GM19468 (cell line): ENCODE data around the gene C13orf46.
A peak's percentile ranks its signal among the peaks of the same experiment; 100 is the strongest.

Experiments used
- ATAC-seq: cut with Tn5 transposase; IDR thresholded peaks from one replicate; pipeline ENCODE4 v1.9.1; 2021; ENCODE audit warnings: mild to moderate bottlenecking, moderate library complexity, moderate number of reproducible peaks; ENCODE audit not compliant: unreplicated experiment; ENCODE audit errors: extremely low read depth

The C13orf46 gene

DNA sequence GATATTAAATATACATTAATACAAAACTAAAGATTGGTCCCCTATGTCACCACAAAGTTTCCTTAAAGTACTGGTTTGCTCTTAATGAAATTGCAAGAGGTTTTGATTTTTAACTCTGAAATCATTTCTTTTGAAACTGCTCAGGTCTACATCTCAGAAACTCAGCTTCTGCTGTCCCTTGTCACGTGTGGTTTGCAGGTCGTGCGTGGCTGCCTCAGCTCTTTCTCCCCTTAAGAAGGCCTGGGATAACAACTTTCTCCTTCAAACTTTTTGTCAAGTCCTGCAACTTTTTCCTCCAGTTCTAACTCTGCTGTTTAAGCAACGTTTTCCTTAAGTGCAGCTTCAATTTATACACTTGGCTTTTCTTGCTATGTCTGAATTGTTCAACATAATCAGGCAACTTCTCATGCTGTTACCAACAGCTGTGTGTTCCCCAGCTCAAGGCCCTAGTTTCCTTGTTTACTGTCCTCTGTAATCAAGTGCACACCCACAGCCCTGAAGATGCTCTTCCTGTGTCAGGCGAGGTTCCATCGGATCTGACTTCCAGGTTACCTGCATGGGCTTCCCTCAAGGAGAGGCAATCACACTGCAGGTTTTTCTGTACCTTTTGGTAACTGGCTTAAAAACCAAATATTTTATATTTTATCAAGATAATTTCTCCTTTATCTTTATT, 13.5 kb downstream of the C13orf46 start:
- no peak for ATAC-seq

DNA sequence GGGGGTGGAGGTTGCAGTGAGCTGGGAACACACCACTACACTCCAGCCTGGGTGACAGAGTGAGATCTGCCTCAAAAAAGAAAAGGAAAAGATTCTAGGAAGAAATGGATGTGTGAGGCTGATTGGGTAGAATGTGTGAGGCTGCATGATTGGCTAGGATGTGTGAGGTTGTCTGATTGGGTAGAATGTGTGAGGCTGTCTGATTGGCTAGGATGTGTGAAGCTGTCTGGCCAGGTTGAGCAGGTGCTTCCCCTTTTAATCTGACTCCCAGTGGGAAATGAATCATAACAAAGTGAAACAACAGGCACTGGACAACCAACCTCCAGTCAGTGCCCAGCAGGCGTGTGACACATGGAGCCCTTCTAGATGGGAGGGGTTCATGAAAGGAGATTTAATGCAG, 14.7 kb downstream of the C13orf46 start:
- no peak for ATAC-seq

- ATAC-seq = no peak
Observed at GRCh38 chr13:113958373-113958772, 15.5 kb downstream of the C13orf46 start.

DNA sequence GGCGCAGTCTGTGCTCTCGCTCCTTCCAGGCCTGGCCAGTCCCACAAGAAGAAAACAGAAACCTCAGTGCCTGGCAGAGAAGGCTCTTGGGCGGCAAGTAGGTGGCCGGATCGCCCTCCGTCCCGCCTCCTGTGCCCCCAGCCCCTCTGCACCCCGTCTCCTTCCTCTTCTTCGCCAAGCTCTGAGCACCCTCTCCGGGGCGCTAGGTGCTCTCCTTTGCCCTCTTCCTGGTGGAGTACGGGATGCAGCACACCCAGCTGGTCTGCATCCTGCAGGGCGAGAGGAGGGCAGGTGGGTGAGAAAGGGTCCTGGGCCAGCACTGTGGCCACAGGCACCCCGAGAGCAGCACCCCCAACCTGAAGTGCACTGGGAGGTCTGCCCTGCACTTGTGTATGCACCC, 17.3 kb downstream of the C13orf46 start:
- ATAC-seq = no peak

DNA sequence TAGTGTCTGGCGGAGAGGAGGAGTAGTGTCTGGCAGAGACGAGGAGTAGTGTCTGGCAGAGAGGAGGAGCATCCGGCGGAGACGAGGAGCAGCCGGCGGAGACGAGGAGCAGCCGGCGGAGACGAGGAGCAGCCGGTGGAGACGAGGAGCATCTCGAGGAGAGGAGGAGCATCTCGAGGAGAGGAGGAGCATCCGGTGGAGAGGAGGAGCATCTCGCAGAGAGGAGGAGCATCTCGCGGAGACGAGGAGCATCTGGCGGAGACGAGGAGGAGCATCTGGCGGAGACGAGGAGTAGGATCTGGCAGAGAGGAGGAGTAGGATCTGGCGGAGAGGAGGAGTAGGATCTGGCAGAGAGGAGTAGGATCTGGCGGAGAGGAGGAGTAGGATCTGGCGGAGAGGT, 18.2 kb downstream of the C13orf46 start:
- no peak for ATAC-seq

DNA sequence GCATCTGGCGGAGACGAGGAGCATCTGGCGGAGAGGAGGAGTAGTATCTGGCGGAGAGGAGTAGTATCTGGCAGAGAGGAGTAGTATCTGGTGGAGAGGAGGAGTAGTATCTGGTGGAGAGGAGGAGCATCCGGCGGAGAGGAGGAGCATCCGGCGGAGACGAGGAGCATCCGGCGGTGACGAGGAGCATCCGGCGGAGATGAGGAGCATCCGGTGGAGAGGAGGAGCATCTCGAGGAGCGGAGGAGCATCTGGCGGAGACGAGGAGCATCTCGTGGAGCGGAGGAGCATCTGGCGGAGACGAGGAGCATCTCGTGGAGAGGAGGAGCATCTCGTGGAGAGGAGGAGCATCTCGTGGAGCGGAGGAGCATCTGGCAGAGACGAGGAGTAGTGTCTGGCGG, 18.6 kb downstream of the C13orf46 start:
- no peak for ATAC-seq

GRCh38 chr13:113954046-113954835, 19.6 kb downstream of the C13orf46 start:
- ATAC-seq = no peak

GRCh38 chr13:113953561-113953960, 20.3 kb downstream of the C13orf46 start:
- ATAC-seq = no peak

DNA sequence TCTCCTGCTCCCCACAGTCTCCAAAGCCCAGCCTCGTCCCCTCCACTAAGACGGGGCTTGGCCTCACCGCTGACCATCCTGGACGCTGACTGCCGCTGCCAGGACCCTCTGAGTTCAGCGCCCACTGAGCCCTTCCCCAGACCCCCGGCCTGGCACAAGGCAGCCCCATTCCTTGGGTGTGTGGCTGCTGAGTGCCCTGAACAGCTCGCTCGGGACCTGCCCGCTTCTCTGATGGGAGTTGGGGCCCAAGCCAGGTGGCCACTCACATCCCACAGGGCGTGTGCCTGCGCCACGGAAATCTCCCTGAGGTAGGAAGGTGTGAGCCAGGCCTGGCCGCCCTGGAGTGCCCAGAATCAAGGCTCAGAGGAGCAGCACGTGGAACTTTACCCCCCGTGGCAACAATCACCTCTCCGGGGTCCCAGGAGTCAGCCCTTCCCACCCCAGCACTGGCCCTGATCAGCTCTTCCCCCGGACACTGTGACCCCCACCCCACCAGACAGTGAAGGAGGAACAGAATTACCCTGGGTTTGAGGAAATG, 20.8 kb downstream of the C13orf46 start:
- ATAC-seq = no peak

DNA sequence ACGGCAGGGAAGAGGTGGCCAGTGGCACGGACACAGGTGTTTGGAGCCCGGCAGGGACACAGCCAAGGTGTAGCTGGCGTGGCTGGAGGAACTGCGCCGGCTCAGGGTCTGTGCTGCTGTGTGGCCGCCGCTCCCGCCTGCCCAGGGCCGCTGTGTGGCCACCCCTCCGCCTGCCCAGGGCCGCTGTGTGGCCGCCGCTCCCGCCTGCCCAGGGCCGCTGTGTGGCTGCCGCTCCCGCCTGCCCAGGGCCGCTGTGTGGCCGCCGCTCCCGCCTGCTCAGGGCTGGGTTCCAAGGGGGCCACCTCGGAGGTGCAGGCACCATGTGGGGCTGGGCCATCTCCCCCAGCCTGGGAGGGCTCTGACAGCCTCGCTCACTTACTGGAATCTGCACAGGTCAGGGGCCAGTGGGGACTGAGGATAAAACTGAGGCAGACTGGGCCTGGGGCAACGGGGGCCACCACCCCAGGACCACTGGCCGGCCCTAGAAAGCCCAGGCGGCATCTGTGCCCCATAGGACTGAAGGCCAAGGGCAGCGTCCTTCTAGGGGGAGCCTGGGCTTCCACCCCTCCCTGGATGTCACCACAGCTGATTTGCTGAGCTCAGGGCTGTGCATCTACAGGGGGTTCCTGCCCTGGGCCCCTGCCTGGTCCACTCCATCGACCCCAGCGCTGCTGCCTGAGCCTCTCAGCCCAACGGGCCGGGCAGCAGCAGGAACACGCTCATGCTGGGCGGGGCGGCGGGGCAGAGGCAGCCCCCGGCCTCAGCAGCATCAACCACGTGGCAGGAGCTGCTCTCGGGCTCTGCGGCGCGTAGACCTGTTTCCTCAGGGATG, 21.5 kb downstream of the C13orf46 start:
- ATAC-seq = no peak

GRCh38 chr13:113951246-113951999, 22.5 kb downstream of the C13orf46 start:
- peak; percentile 68 for ATAC-seq

GRCh38 chr13:113950451-113951245, 23.2 kb downstream of the C13orf46 start:
- no peak for ATAC-seq

GRCh38 chr13:113949546-113949945, 24.3 kb downstream of the C13orf46 start:
- ATAC-seq = no peak

DNA sequence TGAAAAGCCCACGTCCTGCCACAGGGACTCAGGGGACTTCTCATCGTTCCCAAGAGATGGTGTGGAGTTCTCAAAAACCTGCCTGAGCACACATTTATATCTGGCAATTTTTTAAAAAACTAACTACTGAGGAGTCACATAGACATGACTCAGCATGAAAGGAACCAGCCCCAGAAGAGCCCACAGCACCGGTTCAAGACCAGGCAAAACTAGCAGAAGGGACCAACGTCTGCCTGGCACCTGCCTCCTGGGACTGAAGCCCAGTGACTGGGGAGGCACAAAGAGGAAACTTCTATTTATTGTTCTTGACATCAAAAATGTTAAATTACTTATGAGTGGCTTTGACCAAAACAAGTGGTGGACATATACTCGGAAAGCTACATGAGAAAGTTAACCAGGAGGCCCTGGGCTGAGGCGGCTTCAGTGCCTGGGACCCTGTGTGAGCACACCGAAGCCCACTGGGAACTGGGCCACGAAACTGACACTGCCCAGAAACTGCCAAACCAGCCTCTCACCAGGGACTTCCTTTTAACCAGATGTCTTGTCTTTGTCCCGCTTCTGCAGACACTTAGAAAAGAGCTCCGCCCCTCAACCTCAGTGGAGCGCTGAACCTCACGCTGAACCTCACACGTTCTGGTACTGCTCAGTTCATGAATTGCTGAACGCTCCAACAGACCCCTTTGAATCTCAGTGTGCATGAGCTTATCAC, 25.7 kb downstream of the C13orf46 start:
- no peak for ATAC-seq

- ATAC-seq = no peak
Observed at GRCh38 chr13:113947311-113948033, 26.4 kb downstream of the C13orf46 start.

DNA sequence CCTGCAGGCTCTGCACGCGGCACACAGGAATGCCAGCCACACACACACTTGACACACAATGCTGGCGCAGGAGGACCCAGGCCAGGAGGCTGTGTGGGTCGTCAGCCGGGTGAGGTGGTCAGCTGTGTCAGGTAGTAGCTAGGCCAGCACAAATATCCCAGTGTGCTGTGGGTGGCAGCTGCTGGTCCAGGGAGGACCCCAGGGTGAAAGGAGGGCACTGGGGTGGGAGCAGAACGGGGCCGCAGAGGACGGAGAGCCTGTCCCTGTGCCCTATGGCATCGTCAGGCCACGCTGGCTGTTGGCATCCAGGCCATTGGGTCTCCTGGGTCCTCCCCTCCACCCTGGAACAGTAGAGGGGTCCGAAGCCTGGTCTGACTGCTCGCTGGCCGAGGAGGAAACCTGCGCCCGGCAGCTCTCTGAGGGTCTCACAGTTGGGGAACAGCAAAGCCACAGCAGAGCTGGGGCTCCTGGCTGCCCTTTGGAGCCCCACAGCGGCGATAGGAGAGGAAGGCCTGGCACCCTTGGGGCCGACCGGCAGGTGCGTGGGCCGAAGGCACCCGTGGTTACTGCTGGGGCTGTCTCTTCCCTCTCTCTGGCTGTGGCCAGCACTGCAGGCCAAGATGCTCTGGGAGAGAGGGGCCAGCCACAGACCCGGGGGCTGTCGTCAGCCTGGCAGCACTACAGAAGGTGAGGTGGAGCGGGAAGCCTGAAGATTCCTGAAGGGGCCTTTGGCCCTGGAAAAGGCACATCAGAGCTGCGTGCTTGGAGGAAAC, 27.3 kb downstream of the C13orf46 start:
- ATAC-seq = no peak

- no peak for ATAC-seq
Observed at GRCh38 chr13:113945857-113946408, 27.9 kb downstream of the C13orf46 start.
